Measurements from ENCODE around the gene COL16A1. TPM values are rescaled to one million over a fixed set of nuclear protein-coding genes. Genes with fewer than 3 reads are reported as not detected.

COL16A1 gene
- total RNA-seq, 1 experiment from 2014 or later: 6.2 TPM

DNA sequence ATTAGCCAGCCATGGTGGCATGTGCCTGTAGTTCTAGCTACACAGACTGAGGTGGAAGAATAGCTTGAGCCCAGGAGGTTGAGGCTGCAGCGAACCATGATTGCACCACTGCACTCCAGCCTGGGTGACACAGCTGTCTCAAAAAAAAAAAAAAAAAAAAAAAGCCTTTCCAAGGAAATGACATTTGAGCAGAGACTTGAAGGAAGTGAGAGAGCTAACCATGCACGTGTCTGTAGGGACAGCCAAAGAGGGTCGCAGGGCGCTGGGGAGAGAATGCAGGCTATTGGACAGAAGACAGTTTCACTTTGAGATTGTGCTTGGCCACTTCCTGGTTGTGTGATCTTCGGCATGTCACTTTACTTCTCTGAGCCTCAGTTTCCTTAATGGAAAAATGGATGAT, 79.5 kb downstream of the COL16A1 start:
- Histone ChIP-seq H2AFZ (ENCODE audit: low read length) (no peak overlapping the region), H2BK120ac (ENCODE audit: low read depth, low read length, poor library complexity, severe bottlenecking) (no peak overlapping the region), H3K9ac (ENCODE audit: extremely low read depth, insufficient read length, low read length) (no peak overlapping the region), H4K91ac (ENCODE audit: insufficient read length, low read depth, low read length) (no peak overlapping the region), H3K23ac (ENCODE audit: insufficient read length, low read depth, low read length) (no peak overlapping the region), H3K79me1 (ENCODE audit: insufficient read depth, low read depth, low read length, poor library complexity, severe bottlenecking) (no peaks in the 10 kb centered on the region), H3K14ac (ENCODE audit: insufficient read depth, low read length) (no peak overlapping the region), H3K9me3 (ENCODE audit: control insufficient read depth, low read depth, low read length) (no peaks in the 10 kb centered on the region), H4K20me1 (ENCODE audit: control insufficient read depth, insufficient read depth, insufficient read length) (peaks cover 1% of the 10 kb centered on the region), H3K56ac (ENCODE audit: insufficient read length, low read depth, low read length) (no peak overlapping the region), H3K4me2 (ENCODE audit: insufficient read depth, insufficient read length, low read length) (no peak overlapping the region), H3T11ph (ENCODE audit: low read length) (no peak overlapping the region), H3K79me2 (ENCODE audit: insufficient read depth, low read length) (no peaks in the 10 kb centered on the region), H2BK5ac (ENCODE audit: insufficient read length, low read length) (no peak overlapping the region), H4K5ac (ENCODE audit: insufficient read length, low read depth, low read length) (no peak overlapping the region), H3K18ac (ENCODE audit: insufficient read length, low read depth, low read length) (no peak overlapping the region), H3K27me3 (ENCODE audit: insufficient read depth, low read length) (no peaks in the 10 kb centered on the region), H3K23me2 (ENCODE audit: insufficient read length, low read depth, low read length, poor library complexity, severe bottlenecking) (no peaks in the 10 kb centered on the region), H3K27ac (ENCODE audit: insufficient read length, low read depth, low read length) (no peak overlapping the region), H3K4me1 (ENCODE audit: insufficient read depth, low read length) (no peaks in the 10 kb centered on the region), H2BK15ac (ENCODE audit: low read depth, low read length) (no peak overlapping the region), H2BK12ac (ENCODE audit: insufficient read length, low read depth, low read length) (no peak overlapping the region), H3K4ac (ENCODE audit: low read depth, low read length) (no peak overlapping the region), H4K8ac (replicated peaks; ENCODE audit: insufficient read length, low read depth, low read length) (no peak overlapping the region), H2AK5ac (ENCODE audit: insufficient read length, low read length) (no peak overlapping the region), H2BK20ac (ENCODE audit: low read depth, low read length, poor library complexity, severe bottlenecking) (no peak overlapping the region)
- Mint-ChIP-seq H3K27me3 (ENCODE audit: low read depth) (peaks cover 4% of the 10 kb centered on the region), H3K4me1 (peaks cover 7 to 16% of the 10 kb centered on the region in 2 experiments), H3K36me3 (ENCODE audit: insufficient read depth in 1 of 3, low read depth in 3 of 3) (peaks cover 0 to 14% (median under 1%) of the 10 kb centered on the region in 3 experiments; a peak in 4 of 7 replicates), H3K4me3 (no peak overlapping the region), H3K9me3 (no peaks in the 10 kb centered on the region), H3K27ac (no peak overlapping the region; a peak in 1 of 7 replicates)
- TF ChIP-seq, protein P1, sequence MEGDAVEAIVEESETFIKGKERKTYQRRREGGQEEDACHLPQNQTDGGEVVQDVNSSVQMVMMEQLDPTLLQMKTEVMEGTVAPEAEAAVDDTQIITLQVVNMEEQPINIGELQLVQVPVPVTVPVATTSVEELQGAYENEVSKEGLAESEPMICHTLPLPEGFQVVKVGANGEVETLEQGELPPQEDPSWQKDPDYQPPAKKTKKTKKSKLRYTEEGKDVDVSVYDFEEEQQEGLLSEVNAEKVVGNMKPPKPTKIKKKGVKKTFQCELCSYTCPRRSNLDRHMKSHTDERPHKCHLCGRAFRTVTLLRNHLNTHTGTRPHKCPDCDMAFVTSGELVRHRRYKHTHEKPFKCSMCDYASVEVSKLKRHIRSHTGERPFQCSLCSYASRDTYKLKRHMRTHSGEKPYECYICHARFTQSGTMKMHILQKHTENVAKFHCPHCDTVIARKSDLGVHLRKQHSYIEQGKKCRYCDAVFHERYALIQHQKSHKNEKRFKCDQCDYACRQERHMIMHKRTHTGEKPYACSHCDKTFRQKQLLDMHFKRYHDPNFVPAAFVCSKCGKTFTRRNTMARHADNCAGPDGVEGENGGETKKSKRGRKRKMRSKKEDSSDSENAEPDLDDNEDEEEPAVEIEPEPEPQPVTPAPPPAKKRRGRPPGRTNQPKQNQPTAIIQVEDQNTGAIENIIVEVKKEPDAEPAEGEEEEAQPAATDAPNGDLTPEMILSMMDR (conservative IDR thresholded peaks at IDR 0.05): no peak
- DNase-seq: no peak
- no CpG with 5 or more reads among the region's 5 CpGs for WGBS (ENCODE audit: extremely low coverage, insufficient read length, low lambda C conversion rate)

Data from H9 (cell line).